IMR-90 (cell line): ENCODE results near the gene ZSCAN23. TPM values are rescaled to one million over a fixed set of nuclear protein-coding genes. Genes with fewer than 3 reads are reported as not detected.

Experiments
- ATAC-seq: fragments of 200-7000 bp; cut with Tn5 transposase; 2 replicates; pipeline ENCODE4 v1.9.1; 2020; ENCODE audit warnings: low read depth, mild to moderate bottlenecking, moderate library complexity
- BruUV-seq: library from RNA; stranded (reverse); fragments of 400-500 nt; replicated peaks from 2 replicates; lab custom pipeline; 2021; lab: Mats Ljungman, UMichigan
- CTCF ChIA-PET: fragments of 300-600 bp; formaldehyde crosslinking; extraction: SDS; loops from one replicate; lab custom pipeline; 2021; ENCODE audit warnings: antibody characterized with exemption; lab: Yijun Ruan, JAX
- POLR2A ChIA-PET: fragments of 300-600 bp; sonication (Branson Sonifier 250); formaldehyde crosslinking; loops from one replicate; lab custom pipeline; 2022; ENCODE audit warnings: antibody characterized with exemption; ENCODE audit not compliant: unreplicated experiment; lab: Charles Lee
- DNase-seq: peaks from one replicate; pipeline ENCODE4 v3.0.0; 2013
- H2AFZ ChIP-seq: replicated peaks from 2 replicates; pipeline ENCODE3; 2013; ENCODE audit warnings: low read length, mild to moderate bottlenecking; ENCODE audit not compliant: poor library complexity
- H2AK5ac ChIP-seq: 2 replicates; pipeline ENCODE4 v1.6.1; 2013; ENCODE audit warnings: low read depth, low read length, inconsistent platforms
- H2AK9ac ChIP-seq: replicated peaks from 2 replicates; pipeline ENCODE3; 2013; ENCODE audit warnings: mild to moderate bottlenecking, low read depth, low read length, moderate library complexity; ENCODE audit not compliant: poor library complexity
- H2BK120ac ChIP-seq: 2 replicates; pipeline ENCODE4 v1.6.1; 2013; ENCODE audit warnings: low read depth, low read length, inconsistent platforms
- H2BK15ac ChIP-seq: 3 replicates; pipeline ENCODE4 v1.6.1; 2013; ENCODE audit warnings: low read depth, low read length, inconsistent platforms
- H2BK20ac ChIP-seq: 2 replicates; pipeline ENCODE4 v1.6.1; 2013; ENCODE audit warnings: low read depth, mild to moderate bottlenecking, inconsistent platforms, low read length, moderate library complexity
- H2BK5ac ChIP-seq: 2 replicates; pipeline ENCODE4 v1.6.1; 2013; ENCODE audit warnings: mild to moderate bottlenecking, low read depth, low read length, inconsistent platforms; ENCODE audit not compliant: poor library complexity, severe bottlenecking
- H3K14ac ChIP-seq: replicated peaks from 2 replicates; pipeline ENCODE4 v1.6.1; 2013; ENCODE audit warnings: low read depth, low read length, inconsistent platforms
- H3K18ac ChIP-seq: 2 replicates; pipeline ENCODE4 v1.6.1; 2013; ENCODE audit warnings: low read depth, low read length, control low read depth
- H3K23ac ChIP-seq: 2 replicates; pipeline ENCODE4 v1.6.1; 2013; ENCODE audit warnings: low read depth, low read length, inconsistent platforms
- H3K27ac ChIP-seq: 2 replicates; pipeline ENCODE4 v1.5.1; 2013; ENCODE audit warnings: mild to moderate bottlenecking, control low read depth, low read length; ENCODE audit not compliant: insufficient read depth
- H3K27me3 ChIP-seq: 2 replicates; pipeline ENCODE4 v1.6.1; 2013; ENCODE audit warnings: low read length; ENCODE audit not compliant: control insufficient read depth, insufficient read depth
- H3K36me3 ChIP-seq: 2 replicates; pipeline ENCODE4 v1.6.1; 2013; ENCODE audit warnings: low read length, mixed read lengths; ENCODE audit not compliant: control insufficient read depth, insufficient read depth
- H3K4ac ChIP-seq: 2 replicates; pipeline ENCODE4 v1.6.1; 2013; ENCODE audit warnings: low read depth, low read length, inconsistent platforms
- H3K4me1 ChIP-seq: 2 replicates; pipeline ENCODE4 v1.6.1; 2013; ENCODE audit warnings: low read length, mixed read lengths; ENCODE audit not compliant: control insufficient read depth, insufficient read depth
- H3K4me2 ChIP-seq: 2 replicates; pipeline ENCODE4 v1.6.1; 2013; ENCODE audit warnings: low read depth, mild to moderate bottlenecking, control low read depth, low read length, moderate library complexity
- H3K4me3 ChIP-seq: 2 replicates; pipeline ENCODE4 v1.5.1; 2013; ENCODE audit warnings: low read depth, mild to moderate bottlenecking, control low read depth, low read length, moderate library complexity; ENCODE audit not compliant: insufficient read depth
- H3K56ac ChIP-seq: 2 replicates; pipeline ENCODE4 v1.6.1; 2013; ENCODE audit warnings: low read length, inconsistent platforms; ENCODE audit not compliant: insufficient read depth; ENCODE audit errors: extremely low read depth
- H3K79me1 ChIP-seq, 2 experiments: 2 replicates each; pipeline ENCODE4 v1.6.1; 2013; ENCODE audit warnings: low read length in 2 of 2, inconsistent platforms in 1 of 2, low read depth in 1 of 2
- H3K9ac ChIP-seq: 2 replicates; pipeline ENCODE4 v1.6.1; 2013; ENCODE audit warnings: low read depth, low read length, control low read depth
- H3K9me1 ChIP-seq: 2 replicates; pipeline ENCODE4 v1.6.1; 2013; ENCODE audit warnings: low read length, inconsistent platforms; ENCODE audit not compliant: insufficient read depth
- H3K9me3 ChIP-seq: 2 replicates; pipeline ENCODE4 v1.6.1; 2013; ENCODE audit warnings: low read length; ENCODE audit not compliant: control insufficient read depth, insufficient read depth
- H4K20me1 ChIP-seq: 2 replicates; pipeline ENCODE4 v1.6.1; 2013; ENCODE audit warnings: low read length, inconsistent platforms; ENCODE audit not compliant: insufficient read depth
- H4K5ac ChIP-seq: 2 replicates; pipeline ENCODE4 v1.6.1; 2013; ENCODE audit warnings: mild to moderate bottlenecking, low read depth, low read length, control low read depth
- H4K8ac ChIP-seq, 2 experiments: 2 replicates each; pipeline ENCODE4 v1.6.1; 2013; ENCODE audit warnings: low read depth in 2 of 2, low read length in 2 of 2, control low read depth in 1 of 2, inconsistent platforms in 1 of 2
- H4K91ac ChIP-seq: 2 replicates; pipeline ENCODE4 v1.6.1; 2013; ENCODE audit warnings: low read depth, low read length, inconsistent platforms; ENCODE audit not compliant: insufficient read depth
- BHLHE40 ChIP-seq: fragments of 150-350 bp; IDR thresholded peaks from 2 replicates; pipeline ENCODE4 v1.6.1; 2016; ENCODE audit warnings: mild to moderate bottlenecking, low read depth, low read length
- CEBPB ChIP-seq: IDR thresholded peaks from 2 replicates; pipeline ENCODE4 v1.6.1; 2012; ENCODE audit warnings: low read depth, low read length, improper control_type of control experiment
- CHD1 ChIP-seq: IDR thresholded peaks from 2 replicates; pipeline ENCODE4 v1.6.1; 2012; ENCODE audit warnings: low read depth, low read length, improper control_type of control experiment
- CTCF ChIP-seq: conservative IDR thresholded peaks from 2 replicates; pipeline ENCODE4 v1.5.1; 2012; ENCODE audit warnings: mild to moderate bottlenecking, low read depth, low read length, improper control_type of control experiment
- FOS ChIP-seq: fragments of 150-350 bp; IDR thresholded peaks from 2 replicates; pipeline ENCODE4 v1.6.1; 2016; ENCODE audit warnings: low read depth, low read length
- MAFK ChIP-seq: IDR thresholded peaks from 2 replicates; pipeline ENCODE4 v1.6.1; 2012; ENCODE audit warnings: low read depth, low read length, improper control_type of control experiment
- MAZ ChIP-seq: IDR thresholded peaks from 2 replicates; pipeline ENCODE4 v1.6.1; 2012; ENCODE audit warnings: low read depth, mild to moderate bottlenecking, low read length, improper control_type of control experiment, moderate library complexity, borderline replicate concordance
- MXI1 ChIP-seq: IDR thresholded peaks from 2 replicates; pipeline ENCODE4 v1.6.1; 2012; ENCODE audit warnings: low read depth, mild to moderate bottlenecking, low read length, moderate library complexity, borderline replicate concordance
- NFE2L2 ChIP-seq: fragments of 150-350 bp; IDR thresholded peaks from 2 replicates; pipeline ENCODE4 v1.6.1; 2016; ENCODE audit warnings: low read depth, mild to moderate bottlenecking, low read length
- POLR2A ChIP-seq: IDR thresholded peaks from 2 replicates; pipeline ENCODE4 v1.6.1; 2012; ENCODE audit warnings: mild to moderate bottlenecking, low read depth, low read length
- RAD21 ChIP-seq: IDR thresholded peaks from 2 replicates; pipeline ENCODE4 v1.6.1; 2012; ENCODE audit warnings: low read length, improper control_type of control experiment
- RCOR1 ChIP-seq: IDR thresholded peaks from 2 replicates; pipeline ENCODE4 v1.6.1; 2012; ENCODE audit warnings: mild to moderate bottlenecking, low read length, improper control_type of control experiment; ENCODE audit not compliant: insufficient replicate concordance
- RFX5 ChIP-seq: IDR thresholded peaks from 2 replicates; pipeline ENCODE4 v1.8.0; 2012; ENCODE audit warnings: low read depth, mild to moderate bottlenecking, low read length, moderate library complexity
- SMC3 ChIP-seq: fragments of 150-350 bp; IDR thresholded peaks from 2 replicates; pipeline ENCODE4 v1.6.1; 2016; ENCODE audit warnings: low read depth, mild to moderate bottlenecking, antibody characterized with exemption, low read length, moderate library complexity
- USF2 ChIP-seq: fragments of 150-350 bp; IDR thresholded peaks from 2 replicates; pipeline ENCODE4 v1.6.1; 2017; ENCODE audit warnings: mild to moderate bottlenecking, antibody characterized with exemption, low read length, low read depth
- WGBS, 2 experiments: methylation state at CpG; one replicate each; pipeline versions ENCODE4 v1.1.5 to v1.1.7; 2013; ENCODE audit warnings: missing lambda C conversion rate in 2 of 2; ENCODE audit not compliant: insufficient read length in 1 of 2; ENCODE audit errors: extremely low coverage in 2 of 2; 5-methylcytosine and 5-hydroxymethylcytosine counted together
- dilution Hi-C: fragments of 300-500 bp; cut with HindIII; formaldehyde crosslinking; loops from one replicate; pipeline ENCODE4 v1.14.3; 2018; ENCODE audit warnings: low sequenced_read_pairs; ENCODE audit not compliant: unreplicated experiment
- in situ Hi-C: fragments of 300-500 bp; cut with MboI; formaldehyde crosslinking; loops from 3 replicates; pipeline ENCODE4 v1.14.3; 2019; ENCODE audit warnings: low sequenced_read_pairs, inconsistent platforms, mixed read lengths
- intact Hi-C: fragments of 100-400 bp; cut with micrococcal nuclease; formaldehyde crosslinking; loops from 2 replicates; pipeline ENCODE4 v1.10.0; 2022
- polyA plus RNA-seq, 3 experiments: library from polyadenylated mRNA; depleted of rRNA; stranded (reverse); fragments of >200 nt; gene quantifications; 2 replicates each; pipeline ENCODE4 v1.2.3, GENCODE V29; 2012; ENCODE audit warnings: low replicate concordance in 1 of 3
- total RNA-seq: library from RNA; depleted of rRNA; stranded (reverse); fragments of >200 nt; gene quantifications from 2 replicates; pipeline ENCODE4 v1.2.3, GENCODE V29; 2012
- TF ChIP-seq, protein P1 (sequence below): fragments of 150-350 bp; IDR thresholded peaks from 2 replicates; pipeline ENCODE4 v1.6.1; 2016; ENCODE audit warnings: low read depth, mild to moderate bottlenecking, low read length, moderate library complexity, borderline replicate concordance

The ZSCAN23 gene
- total and polyA plus RNA-seq, 2 of the 4 experiments (the other 2 are of a cell fraction) = 1.7 to 8.4 TPM

DNA sequence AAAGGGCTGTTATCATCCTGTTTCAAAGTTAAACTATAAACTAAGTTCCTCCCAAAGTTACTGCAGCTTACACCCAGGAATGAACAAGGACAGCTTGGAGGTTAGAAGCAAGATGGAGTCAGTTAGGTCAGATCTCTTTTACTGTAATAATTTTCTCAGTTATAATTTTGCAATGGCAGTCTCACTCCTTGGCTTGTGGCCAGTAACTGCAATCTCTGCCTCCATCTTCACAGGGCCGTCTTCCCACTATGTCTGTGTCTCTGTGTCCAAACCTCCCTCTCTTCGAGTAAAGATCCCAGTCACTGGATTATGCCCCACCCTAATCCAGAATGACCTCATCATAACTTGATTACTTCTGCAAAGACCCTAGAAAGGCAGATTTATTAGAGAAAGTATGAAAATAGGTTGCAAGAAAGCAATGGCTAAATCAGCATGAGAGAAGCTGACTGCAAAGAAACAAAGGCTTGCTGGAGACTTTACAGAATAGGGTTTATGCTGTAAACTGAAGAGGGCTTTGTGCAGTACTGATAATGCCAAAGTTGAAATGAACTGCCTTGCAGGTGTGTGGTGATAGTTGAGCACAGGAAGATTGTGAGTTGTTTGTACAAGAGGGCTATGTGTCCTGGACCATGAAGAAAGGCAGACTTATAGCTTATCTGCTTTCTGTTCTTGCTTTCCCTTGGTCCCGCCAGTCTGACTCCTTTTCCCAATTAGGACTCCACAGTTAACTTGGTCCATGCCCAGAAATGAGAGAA lies 43.9 kb upstream of the ZSCAN23 start:
- CTCF ChIA-PET = no interaction called here
- H3K4ac ChIP-seq = no peak overlapping the region
- H2BK20ac ChIP-seq = no peak overlapping the region
- no peak overlapping the region for H3K14ac ChIP-seq
- no peaks in the 10 kb centered on the region for H3K4me1 ChIP-seq
- ATAC-seq (no peak), DNase-seq (no peak)
- H3K27ac ChIP-seq = no peak overlapping the region
- H4K20me1 ChIP-seq = no peaks in the 10 kb centered on the region
- intact Hi-C loops (loop anchor here (5.0 kb wide), 2 partner anchors 160 to 1010 kb away; no protein-coding TSS in a partner anchor), dilution Hi-C loops (no loop called here), in situ Hi-C loops (no loop called here)
- POLR2A ChIA-PET = no interaction called here
- no peak overlapping the region for H3K18ac ChIP-seq
- no TSS peak for BruUV-seq
- WGBS, 2 experiments = no CpG with 5 or more reads among the region's 3 CpGs
- H3K36me3 ChIP-seq = no peaks in the 10 kb centered on the region
- no peak overlapping the region for H3K4me3 ChIP-seq
- no peak overlapping the region for H2BK5ac ChIP-seq
- no peaks in the 10 kb centered on the region for H3K79me1 ChIP-seq
- H4K5ac ChIP-seq = no peak overlapping the region
- no peak overlapping the region for H2BK120ac ChIP-seq
- H2AFZ ChIP-seq = no peak overlapping the region
- no peaks in the 10 kb centered on the region; the same call in 1 of the 2 replicates for H3K27me3 ChIP-seq
- H3K56ac ChIP-seq = no peak overlapping the region
- no peak overlapping the region for H3K4me2 ChIP-seq
- H4K8ac ChIP-seq = no peak overlapping the region
- H3K9me1 ChIP-seq = no peaks in the 10 kb centered on the region
- no peak overlapping the region for H3K23ac ChIP-seq
- H3K9me3 ChIP-seq = no peaks in the 10 kb centered on the region
- no peak overlapping the region for H3K9ac ChIP-seq
- no peak overlapping the region for H4K91ac ChIP-seq
- no peak overlapping the region for H2AK9ac ChIP-seq
- no peak overlapping the region for H2AK5ac ChIP-seq
- no peak for TF ChIP-seq BHLHE40
- TF ChIP-seq MAZ = no peak
- TF ChIP-seq MAFK = no peak
- TF ChIP-seq CEBPB = no peak
- TF ChIP-seq RFX5 = no peak
- no peak for TF ChIP-seq CHD1
- no peak for TF ChIP-seq CTCF
- TF ChIP-seq, protein P1, sequence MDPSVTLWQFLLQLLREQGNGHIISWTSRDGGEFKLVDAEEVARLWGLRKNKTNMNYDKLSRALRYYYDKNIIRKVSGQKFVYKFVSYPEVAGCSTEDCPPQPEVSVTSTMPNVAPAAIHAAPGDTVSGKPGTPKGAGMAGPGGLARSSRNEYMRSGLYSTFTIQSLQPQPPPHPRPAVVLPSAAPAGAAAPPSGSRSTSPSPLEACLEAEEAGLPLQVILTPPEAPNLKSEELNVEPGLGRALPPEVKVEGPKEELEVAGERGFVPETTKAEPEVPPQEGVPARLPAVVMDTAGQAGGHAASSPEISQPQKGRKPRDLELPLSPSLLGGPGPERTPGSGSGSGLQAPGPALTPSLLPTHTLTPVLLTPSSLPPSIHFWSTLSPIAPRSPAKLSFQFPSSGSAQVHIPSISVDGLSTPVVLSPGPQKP = no peak
- TF ChIP-seq SMC3 = no peak
- TF ChIP-seq RCOR1 = no peak
- no peak for TF ChIP-seq FOS
- TF ChIP-seq RAD21 = no peak
- no peak for TF ChIP-seq NFE2L2
- TF ChIP-seq USF2 = no peak
- no peak for TF ChIP-seq MXI1
- no peak for TF ChIP-seq POLR2A
- H2BK15ac ChIP-seq = no peak overlapping the region
